SIG-M5 (cell line): ENCODE results near the gene ERC2.

Experiments
- DNase-seq: peaks from one replicate; lab custom pipeline; 2025; lab: John Stamatoyannopoulos, UW

The ERC2 gene

GRCh38 chr3:55554634-55555425 lies 913.4 kb downstream of the ERC2 start:
- no peak for DNase-seq

GRCh38 chr3:55551644-55552043 lies 916.6 kb downstream of the ERC2 start:
- no peak for DNase-seq

GRCh38 chr3:55549177-55549576 lies 919.1 kb downstream of the ERC2 start:
- DNase-seq: no peak

GRCh38 chr3:55546866-55547669 lies 921.2 kb downstream of the ERC2 start:
- no peak for DNase-seq

GRCh38 chr3:55545995-55546394 lies 922.3 kb downstream of the ERC2 start:
- DNase-seq: no peak

- no peak for DNase-seq
Observed at GRCh38 chr3:55544219-55544618, 924.0 kb downstream of the ERC2 start.

GRCh38 chr3:55543181-55543614 lies 925.1 kb downstream of the ERC2 start:
- no peak for DNase-seq

- no peak for DNase-seq
Observed at GRCh38 chr3:55541456-55541855, 926.8 kb downstream of the ERC2 start.

- no peak for DNase-seq
Observed at GRCh38 chr3:55541016-55541415, 927.3 kb downstream of the ERC2 start.

- DNase-seq: no peak
Observed at GRCh38 chr3:55540579-55540978, 927.7 kb downstream of the ERC2 start.

GRCh38 chr3:55538158-55538557 lies 930.1 kb downstream of the ERC2 start:
- no peak for DNase-seq

- DNase-seq: no peak
Observed at GRCh38 chr3:55537563-55537962, 930.7 kb downstream of the ERC2 start.

GRCh38 chr3:55537129-55537528 lies 931.1 kb downstream of the ERC2 start:
- DNase-seq: no peak

GRCh38 chr3:55534876-55535275 lies 933.4 kb downstream of the ERC2 start:
- no peak for DNase-seq

GRCh38 chr3:55532806-55533205 lies 935.5 kb downstream of the ERC2 start:
- DNase-seq: no peak

GRCh38 chr3:55531321-55531720 lies 936.9 kb downstream of the ERC2 start:
- DNase-seq: no peak

GRCh38 chr3:55527361-55527760 lies 940.9 kb downstream of the ERC2 start:
- DNase-seq: no peak

- no peak for DNase-seq
Observed at GRCh38 chr3:55526332-55527030, 941.8 kb downstream of the ERC2 start.

GRCh38 chr3:55525436-55525835 lies 942.8 kb downstream of the ERC2 start:
- DNase-seq: no peak

GRCh38 chr3:55524565-55525244 lies 943.6 kb downstream of the ERC2 start:
- DNase-seq: no peak

GRCh38 chr3:55523471-55523870 lies 944.8 kb downstream of the ERC2 start:
- DNase-seq: no peak
